ENCODE measurements around the gene KRT81.
"Not testable (repeated sequence)": the region's sequence is repeated elsewhere in the genome, so short reads cannot be mapped to it uniquely, and the experiment has no call there.

KRT81 gene

DNA sequence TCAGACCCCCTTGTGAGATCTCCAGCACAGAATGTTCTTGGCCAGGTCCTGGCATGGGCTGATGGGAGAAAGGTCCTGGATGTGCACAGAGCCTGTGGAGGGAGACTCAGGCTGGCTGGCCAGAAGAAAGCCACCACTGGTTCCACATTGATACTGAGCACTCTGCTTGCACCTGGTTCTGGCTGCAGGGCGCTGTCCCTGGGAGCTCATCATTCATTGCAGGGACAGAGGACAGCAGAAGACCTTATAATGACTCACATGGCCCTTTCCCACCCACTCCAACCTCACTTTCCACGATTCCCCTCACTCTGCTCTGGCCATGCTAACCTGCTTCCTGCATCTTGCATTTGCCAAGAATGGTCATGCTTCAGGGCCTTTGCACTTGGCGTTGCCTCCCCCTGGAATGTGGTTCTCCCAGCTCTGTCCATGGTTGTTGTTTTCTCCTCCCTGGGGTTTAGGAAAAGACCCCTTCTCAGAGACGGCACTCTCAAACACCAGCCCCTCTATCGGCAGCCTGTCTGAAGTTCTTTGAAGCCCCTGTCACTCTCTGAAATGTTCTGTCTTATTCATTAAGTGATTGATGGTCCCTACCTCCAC is 48.0 kb downstream of the KRT81 start:
- peak overlapping the region; percentile 80 for H3K9ac ChIP-seq
- H4K20me1 ChIP-seq (ENCODE audit: insufficient read depth) = no peaks in the 10 kb centered on the region
- no peaks in the 10 kb centered on the region; the same call in 1 of the 2 replicates for H3K79me2 ChIP-seq (ENCODE audit: insufficient read depth, low read depth)
- H3K27me3 ChIP-seq (ENCODE audit: insufficient read depth, low read depth) = no peaks in the 10 kb centered on the region
- H3K27ac ChIP-seq = peak overlapping the region; percentile 97
- H2AFZ ChIP-seq (ENCODE audit: low read depth) = peak overlapping the region; percentile 77
- H3K4me2 ChIP-seq = peak overlapping the region; percentile 100
- H3K4me3 ChIP-seq (IDR thresholded peaks at IDR 0.05; ENCODE audit: insufficient read depth, low read depth, low read length) = no peak overlapping the region
- peaks cover 76% of the 10 kb centered on the region for H3K4me1 ChIP-seq (ENCODE audit: low read depth, poor library complexity, severe bottlenecking)
- H3K36me3 ChIP-seq (ENCODE audit: insufficient read depth) = no peaks in the 10 kb centered on the region
- TF ChIP-seq, protein P1, sequence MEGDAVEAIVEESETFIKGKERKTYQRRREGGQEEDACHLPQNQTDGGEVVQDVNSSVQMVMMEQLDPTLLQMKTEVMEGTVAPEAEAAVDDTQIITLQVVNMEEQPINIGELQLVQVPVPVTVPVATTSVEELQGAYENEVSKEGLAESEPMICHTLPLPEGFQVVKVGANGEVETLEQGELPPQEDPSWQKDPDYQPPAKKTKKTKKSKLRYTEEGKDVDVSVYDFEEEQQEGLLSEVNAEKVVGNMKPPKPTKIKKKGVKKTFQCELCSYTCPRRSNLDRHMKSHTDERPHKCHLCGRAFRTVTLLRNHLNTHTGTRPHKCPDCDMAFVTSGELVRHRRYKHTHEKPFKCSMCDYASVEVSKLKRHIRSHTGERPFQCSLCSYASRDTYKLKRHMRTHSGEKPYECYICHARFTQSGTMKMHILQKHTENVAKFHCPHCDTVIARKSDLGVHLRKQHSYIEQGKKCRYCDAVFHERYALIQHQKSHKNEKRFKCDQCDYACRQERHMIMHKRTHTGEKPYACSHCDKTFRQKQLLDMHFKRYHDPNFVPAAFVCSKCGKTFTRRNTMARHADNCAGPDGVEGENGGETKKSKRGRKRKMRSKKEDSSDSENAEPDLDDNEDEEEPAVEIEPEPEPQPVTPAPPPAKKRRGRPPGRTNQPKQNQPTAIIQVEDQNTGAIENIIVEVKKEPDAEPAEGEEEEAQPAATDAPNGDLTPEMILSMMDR (conservative IDR thresholded peaks at IDR 0.05; ENCODE audit: low read depth, low read length) = no peak

DNA sequence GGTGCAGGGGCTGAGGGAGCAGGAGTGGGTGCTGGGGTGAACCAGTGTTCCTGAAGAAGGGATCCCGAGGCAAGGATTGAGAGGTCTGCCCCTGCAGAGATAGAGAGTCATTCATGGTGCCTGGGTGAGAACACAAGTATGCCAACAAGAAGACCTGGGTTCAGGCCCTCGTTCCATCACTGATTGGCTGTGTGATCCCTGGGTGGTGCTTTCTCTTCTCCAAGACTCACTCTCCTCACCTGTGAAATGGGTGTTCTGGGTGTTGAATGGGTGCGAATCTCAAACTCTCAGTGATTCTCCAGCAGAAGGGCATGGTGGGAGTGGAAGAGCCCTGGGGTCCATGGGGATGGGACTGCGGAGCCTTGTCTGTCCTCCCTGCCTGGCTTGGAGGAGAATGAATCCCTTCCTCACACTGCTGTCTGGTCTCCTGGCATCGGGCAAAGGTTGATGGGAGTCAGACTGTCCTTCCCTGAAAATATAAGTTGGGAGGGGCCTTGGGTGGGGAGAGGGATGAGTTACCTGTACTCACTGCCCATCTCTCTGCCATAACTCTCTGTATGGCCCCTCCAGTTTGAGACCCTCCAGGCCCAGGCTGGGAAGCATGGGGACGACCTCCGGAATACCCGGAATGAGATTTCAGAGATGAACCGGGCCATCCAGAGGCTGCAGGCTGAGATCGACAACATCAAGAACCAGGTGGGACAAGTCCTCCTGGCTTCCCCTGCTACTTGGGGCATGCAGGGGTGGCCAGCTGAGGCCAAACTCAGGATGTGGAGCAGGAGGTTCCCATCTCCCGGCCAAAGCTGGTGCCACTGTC is 48.7 kb downstream of the KRT81 start:
- H2AFZ ChIP-seq (ENCODE audit: low read depth) = peak overlapping the region; percentile 77
- peak overlapping the region; percentile 100 for H3K4me2 ChIP-seq
- H4K20me1 ChIP-seq (ENCODE audit: insufficient read depth) = no peaks in the 10 kb centered on the region
- H3K27me3 ChIP-seq (ENCODE audit: insufficient read depth, low read depth) = no peaks in the 10 kb centered on the region
- peaks cover 69% of the 10 kb centered on the region for H3K4me1 ChIP-seq (ENCODE audit: low read depth, poor library complexity, severe bottlenecking)
- H3K4me3 ChIP-seq (IDR thresholded peaks at IDR 0.05; ENCODE audit: insufficient read depth, low read depth, low read length) = no peak overlapping the region
- H3K27ac ChIP-seq = peak overlapping the region; percentile 97
- H3K79me2 ChIP-seq (ENCODE audit: insufficient read depth, low read depth) = no peaks in the 10 kb centered on the region; the same call in 1 of the 2 replicates
- peak overlapping the region; percentile 80; the same call in 1 of the 2 replicates for H3K9ac ChIP-seq
- no peaks in the 10 kb centered on the region for H3K36me3 ChIP-seq (ENCODE audit: insufficient read depth)
- TF ChIP-seq, protein P1 (conservative IDR thresholded peaks at IDR 0.05; ENCODE audit: low read depth, low read length) = no peak

DNA sequence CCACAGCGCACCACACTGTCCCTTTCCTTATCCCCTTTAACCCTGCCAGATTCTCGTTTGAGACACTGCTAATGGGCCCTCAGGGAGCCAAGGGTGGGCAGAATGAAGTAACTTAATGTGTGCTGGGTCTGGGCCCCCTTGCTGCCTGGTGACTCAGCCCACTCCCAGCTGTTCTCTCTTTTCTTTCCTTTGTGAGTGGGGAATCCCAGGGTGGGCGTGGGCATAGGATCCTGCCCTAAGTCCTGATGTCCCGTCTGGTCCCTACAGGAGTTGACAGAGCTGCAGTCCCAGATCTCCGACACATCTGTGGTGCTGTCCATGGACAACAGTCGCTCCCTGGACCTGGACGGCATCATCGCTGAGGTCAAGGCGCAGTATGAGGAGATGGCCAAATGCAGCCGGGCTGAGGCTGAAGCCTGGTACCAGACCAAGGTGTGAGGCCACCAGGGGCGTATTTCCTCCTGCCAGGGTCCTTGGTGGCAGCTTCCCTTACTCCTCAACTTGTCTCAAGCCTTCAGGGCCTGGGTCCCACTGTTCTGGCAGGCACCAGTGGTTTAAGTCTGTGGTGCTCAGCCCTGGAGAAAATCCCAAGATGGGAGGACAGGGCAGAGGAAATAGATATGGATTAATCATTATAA is 50.0 kb downstream of the KRT81 start:
- Histone ChIP-seq H3K27ac (no peak overlapping the region), H3K27me3 (ENCODE audit: insufficient read depth, low read depth) (no peaks in the 10 kb centered on the region), H4K20me1 (ENCODE audit: insufficient read depth) (no peaks in the 10 kb centered on the region), H3K4me3 (IDR thresholded peaks at IDR 0.05; ENCODE audit: insufficient read depth, low read depth, low read length) (no peak overlapping the region), H3K79me2 (ENCODE audit: insufficient read depth, low read depth) (no peaks in the 10 kb centered on the region), H3K4me2 (no peak overlapping the region), H2AFZ (ENCODE audit: low read depth) (no peak overlapping the region), H3K36me3 (ENCODE audit: insufficient read depth) (no peaks in the 10 kb centered on the region), H3K4me1 (ENCODE audit: low read depth, poor library complexity, severe bottlenecking) (peaks cover 55% of the 10 kb centered on the region), H3K9ac (no peak overlapping the region)
- TF ChIP-seq, protein P1 (conservative IDR thresholded peaks at IDR 0.05; ENCODE audit: low read depth, low read length) = no peak

GRCh38 chr12:52240247-52240646 is 51.1 kb downstream of the KRT81 start:
- H3K4me2 ChIP-seq, H3K27ac ChIP-seq: not testable (repeated sequence)

More at GRCh38 chr12:52240247-52240646, 51.1 kb downstream of the KRT81 start:
- H3K9ac ChIP-seq; H3K4me3 ChIP-seq (IDR thresholded peaks at IDR 0.05; ENCODE audit: insufficient read depth, low read depth, low read length); H4K20me1 ChIP-seq (ENCODE audit: insufficient read depth); H3K27me3 ChIP-seq (ENCODE audit: insufficient read depth, low read depth); H2AFZ ChIP-seq (ENCODE audit: low read depth); H3K36me3 ChIP-seq (ENCODE audit: insufficient read depth); H3K79me2 ChIP-seq (ENCODE audit: insufficient read depth, low read depth): not testable (repeated sequence)
- H3K4me1 ChIP-seq (ENCODE audit: low read depth, poor library complexity, severe bottlenecking) = peaks cover 45% of the 10 kb centered on the region

Measured in KMS-11 (cell line).